GM19099 (cell line): ENCODE measurements around the gene SERPINB6.

Source experiments
- POLR2A ChIP-seq: IDR thresholded peaks from 3 replicates; pipeline ENCODE4 v1.6.1; 2011; ENCODE audit warnings: low read depth; ENCODE audit not compliant: insufficient read length; ENCODE audit errors: extremely low read depth

The SERPINB6 gene

DNA sequence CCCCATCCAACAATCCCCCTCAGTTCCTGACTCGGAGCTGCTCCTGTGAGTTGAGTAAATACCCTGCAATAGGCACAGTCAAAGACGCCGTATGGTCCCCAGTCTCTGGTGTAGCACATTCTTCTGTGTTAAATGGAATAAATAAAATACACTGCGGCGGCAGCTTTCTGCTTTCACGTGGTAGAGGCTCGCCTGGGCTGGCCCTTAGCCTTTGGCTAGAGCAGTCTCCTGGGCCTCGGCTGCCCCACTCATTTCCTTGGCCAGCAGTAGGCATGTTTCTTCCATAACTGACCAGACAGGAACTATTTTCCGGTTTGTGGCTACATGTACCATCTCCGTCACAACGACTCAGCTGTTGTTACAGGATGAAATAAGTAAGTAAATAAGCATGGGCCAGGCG lies 20.7 kb downstream of the SERPINB6 start:
- TF ChIP-seq POLR2A: no peak

DNA sequence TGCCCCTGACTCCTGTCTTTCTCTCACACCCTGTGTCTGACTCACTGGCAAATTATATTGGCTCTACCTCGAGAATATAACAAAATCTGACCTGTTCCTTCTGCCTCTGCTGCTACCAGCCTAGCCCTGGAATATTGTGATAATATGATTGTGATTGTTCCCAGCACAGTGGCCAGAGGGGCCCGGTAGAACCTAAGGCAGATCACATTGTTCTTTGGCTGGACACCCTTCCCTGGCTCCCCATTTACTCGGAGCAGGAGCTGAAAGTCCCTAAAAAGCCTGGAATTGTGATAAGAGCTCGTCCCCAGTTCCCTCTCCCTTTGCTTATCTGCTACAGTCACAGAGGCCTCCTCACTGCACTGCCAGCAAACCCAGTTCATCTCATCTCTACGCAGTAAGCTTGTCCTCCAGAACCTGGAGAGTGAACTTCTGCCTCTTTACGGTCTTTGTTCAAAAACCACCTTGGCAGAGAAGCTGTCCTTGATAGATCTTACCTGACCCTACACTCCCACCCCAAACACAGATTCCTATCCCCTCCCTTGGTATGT lies 21.8 kb downstream of the SERPINB6 start:
- TF ChIP-seq POLR2A: no peak

DNA sequence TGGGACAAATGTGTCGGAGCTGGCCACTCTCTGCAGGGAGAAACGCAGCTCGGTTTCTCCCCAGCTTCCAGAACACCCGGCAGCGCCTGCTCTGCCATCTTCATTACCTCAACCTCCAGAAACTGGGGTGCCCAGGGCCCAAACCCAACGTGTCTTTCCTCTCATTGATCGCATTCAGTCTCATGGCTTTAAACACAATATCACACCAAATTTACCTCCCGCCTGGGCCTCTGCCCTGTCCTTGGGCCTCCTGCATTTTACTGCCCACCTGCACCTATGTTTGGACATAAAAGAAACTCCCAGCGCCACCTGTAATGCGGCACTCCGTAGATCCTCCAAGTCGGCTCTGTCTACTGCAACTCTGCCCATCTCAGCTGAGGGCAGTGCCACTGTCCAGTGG lies 22.2 kb downstream of the SERPINB6 start:
- TF ChIP-seq POLR2A: no peak

DNA sequence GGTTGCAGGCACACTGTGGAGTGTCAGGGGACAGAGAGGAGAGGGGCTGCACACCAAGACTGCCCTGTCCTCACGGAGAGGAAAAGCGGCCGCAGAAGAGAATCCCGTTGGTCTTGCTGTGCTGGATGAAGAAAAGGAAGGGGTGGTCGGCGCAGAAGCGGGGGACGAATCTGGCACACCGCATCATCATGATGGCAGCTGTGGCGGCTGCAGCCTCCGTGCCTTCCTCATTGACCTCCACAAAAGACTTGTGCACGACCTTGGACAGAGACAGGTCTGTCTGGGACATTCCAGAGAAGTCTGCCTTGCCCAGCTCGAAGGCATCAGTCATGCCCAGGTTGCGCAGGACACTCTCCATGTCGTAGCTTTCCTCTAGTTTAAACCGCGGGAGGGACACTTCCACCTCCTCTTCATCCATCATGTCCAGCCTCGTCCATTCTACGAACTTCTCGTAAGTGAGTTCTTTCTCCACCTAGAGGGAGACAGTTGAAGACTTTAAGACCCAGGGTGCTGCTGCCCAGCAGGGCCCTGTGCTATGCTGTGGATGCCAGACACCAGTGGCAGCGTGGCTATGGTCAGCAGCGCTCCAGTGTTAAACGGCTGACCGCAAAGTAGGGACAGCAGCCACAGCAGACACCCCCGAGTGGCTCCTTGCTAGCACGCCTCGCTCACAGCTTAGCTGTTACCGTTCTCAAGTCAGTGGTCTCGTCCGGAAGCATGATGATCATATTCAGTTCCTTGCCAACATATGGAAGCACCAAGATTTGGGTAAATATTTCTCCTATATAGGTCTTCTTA lies 22.9 kb downstream of the SERPINB6 start:
- no peak for TF ChIP-seq POLR2A

DNA sequence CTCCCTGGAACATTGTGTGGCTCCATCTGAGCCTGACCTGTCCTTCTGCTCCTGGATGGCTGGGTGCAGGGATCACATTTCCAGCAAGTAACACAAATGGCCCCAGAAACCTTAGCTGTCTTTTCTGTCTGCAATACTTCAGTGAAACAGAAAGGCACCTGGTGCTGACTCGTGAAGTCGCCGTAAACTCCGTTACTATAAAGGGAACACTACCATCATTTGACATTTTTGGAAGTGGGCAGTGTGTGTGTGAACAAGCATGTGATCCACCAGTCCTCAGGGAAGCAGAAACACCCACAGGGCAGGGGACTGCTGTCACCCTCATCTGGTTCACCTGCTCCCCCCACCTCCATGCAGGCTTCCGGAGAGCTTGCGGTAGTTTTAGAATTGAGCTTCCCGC lies 23.9 kb downstream of the SERPINB6 start:
- no peak for TF ChIP-seq POLR2A

DNA sequence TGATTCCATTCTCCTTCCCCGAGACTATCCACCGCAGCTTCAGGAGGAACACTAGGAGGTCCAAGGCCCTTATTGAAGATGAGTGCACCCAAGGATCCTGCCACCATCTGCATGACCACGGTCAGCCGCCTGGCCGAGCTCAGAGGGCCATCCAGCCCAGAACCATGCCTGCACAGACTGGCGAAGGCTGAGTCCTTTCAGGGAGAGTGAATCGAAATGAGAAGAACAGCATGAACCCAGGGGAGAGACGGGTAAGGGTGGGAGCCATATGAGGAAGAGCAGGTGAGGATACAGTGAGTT lies 26.3 kb downstream of the SERPINB6 start:
- TF ChIP-seq POLR2A: no peak

DNA sequence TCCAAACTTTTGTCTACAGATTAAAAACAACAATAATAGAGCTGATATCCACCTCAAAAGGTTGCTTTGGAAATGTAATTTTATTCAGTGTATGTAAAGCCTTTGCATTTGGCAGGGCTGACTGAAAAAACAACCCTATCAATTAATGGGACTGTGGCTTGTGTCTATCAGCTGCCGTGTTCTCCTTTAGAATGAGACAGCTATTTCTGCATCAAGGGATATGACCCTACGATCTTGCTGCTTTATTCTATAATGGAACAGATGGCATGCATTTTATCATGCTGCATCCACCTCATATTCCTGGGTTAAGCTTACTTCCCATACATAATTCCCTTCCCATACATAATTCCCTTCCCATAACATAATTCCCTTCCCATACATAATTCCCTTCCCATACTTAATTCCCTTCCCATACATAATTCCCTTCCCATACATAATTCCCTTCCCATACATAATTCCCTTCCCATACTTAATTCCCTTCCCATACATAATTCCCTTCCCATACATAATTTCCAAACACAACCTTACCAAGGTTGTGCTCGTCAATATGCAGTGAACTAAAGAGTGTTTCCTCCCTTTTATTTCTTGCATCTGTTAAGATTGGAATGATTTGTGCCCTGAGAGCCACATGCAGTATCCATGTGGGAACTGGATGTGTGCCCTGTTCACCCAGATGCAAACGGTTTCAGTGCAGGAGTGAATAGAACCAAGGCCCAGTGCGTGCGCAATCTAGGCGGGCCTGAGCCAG lies 26.8 kb downstream of the SERPINB6 start:
- no peak for TF ChIP-seq POLR2A

DNA sequence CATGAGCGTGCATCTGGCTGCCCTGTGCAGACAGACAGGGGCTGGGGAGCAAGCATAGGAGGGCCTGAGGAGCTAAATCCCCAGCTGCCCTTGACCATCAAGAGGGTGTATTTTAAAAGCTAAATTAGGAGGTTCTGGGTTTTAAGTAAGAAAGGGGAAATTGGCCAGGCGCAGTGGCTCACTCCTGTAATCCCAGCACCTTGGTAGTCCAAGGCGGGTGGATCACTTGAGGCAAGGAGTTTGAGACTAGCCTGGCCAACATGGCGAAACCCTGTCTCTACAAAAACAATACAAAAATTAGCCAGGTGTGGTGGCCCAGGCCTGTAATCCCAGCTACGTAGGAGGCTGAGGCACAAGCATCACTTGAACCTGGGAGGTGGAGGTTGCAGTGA lies 27.8 kb downstream of the SERPINB6 start:
- TF ChIP-seq POLR2A: no peak

DNA sequence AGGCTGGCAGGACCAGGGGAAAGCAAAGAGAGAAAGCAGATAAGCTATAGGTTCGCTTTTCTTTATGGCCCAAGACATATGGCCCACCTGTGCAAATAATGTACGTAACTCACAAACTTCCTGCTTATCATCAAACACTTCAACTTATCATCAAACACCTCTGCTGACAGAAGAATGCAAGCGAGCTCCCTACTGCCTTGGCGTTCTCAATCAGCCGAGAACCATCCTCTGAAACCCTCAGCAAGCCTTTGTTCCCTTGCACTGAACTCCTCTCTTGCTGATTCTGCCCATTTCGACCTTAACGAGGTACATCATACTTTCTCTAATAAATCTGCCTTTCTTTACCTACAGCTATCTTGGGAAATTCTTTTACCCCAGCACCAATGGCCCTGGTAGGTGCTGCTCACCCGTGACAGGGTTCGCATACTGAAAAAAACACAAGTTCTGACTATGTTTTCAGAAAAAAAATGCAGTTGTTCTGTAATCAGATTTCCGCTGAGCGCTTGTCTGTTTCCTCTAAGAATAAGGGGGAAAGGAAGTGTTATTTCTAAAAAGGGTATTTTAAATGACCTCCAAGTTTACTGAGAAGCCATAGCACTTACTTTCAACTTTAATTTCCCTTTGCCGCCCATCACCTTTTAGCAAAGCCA lies 28.3 kb downstream of the SERPINB6 start:
- no peak for TF ChIP-seq POLR2A

DNA sequence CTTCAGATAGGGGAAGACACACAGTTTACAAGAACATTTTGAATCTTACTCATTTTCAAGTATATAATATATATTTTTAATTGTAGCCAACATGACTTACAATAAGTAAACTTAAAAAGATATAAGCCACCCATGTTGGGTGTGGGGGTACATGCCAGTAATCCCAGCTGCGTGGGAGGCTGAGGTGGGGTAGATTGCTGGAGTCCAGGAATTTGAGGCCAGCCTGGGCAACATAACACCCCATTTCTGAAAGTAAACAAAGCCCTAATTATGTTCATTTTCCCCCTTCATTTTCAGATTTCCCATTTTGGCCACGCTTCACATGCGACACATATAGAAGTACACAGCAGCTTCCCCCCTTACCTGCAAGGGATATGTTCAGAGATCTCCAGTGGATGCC lies 30.5 kb downstream of the SERPINB6 start:
- TF ChIP-seq POLR2A: no peak

DNA sequence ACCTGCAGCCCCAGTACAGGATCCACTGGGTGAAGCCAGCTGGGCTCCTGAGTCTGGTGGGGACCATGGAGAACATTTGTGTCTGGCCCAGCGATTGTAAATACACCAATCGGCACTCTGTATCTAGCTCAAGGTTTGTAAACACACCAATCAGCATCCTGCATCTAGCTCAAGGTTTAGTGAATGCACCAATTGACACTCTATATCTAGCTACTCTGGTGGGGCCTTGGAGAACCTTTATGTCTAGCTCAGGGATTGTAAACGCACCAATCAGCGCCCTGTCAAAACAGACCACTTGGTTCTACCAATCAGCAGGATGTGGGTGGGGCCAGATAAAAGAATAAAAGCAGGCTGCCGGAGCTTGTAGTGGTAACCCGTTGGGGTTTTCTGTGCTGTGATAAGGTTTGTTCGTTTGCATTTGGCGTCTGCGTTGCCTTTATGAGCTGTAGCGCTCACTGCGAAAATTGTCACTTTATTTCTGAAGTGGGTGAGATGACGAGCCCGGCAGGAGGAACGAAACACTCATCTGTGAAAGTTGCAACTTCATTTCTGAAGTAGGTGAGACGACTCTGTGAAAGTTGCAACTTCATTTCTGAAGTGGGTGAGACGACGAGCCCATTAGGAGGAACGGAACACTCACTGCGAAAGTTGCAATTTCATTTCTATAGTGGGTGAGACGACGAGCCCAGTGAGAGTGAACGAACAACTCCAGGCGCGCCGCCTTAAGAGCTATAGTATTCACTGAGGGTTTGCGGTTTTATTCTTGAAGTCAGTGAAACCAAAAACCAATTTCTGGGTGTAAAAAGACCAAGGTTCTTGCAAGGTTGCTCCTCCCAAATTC lies 31.1 kb downstream of the SERPINB6 start:
- TF ChIP-seq POLR2A: peak; percentile 70

DNA sequence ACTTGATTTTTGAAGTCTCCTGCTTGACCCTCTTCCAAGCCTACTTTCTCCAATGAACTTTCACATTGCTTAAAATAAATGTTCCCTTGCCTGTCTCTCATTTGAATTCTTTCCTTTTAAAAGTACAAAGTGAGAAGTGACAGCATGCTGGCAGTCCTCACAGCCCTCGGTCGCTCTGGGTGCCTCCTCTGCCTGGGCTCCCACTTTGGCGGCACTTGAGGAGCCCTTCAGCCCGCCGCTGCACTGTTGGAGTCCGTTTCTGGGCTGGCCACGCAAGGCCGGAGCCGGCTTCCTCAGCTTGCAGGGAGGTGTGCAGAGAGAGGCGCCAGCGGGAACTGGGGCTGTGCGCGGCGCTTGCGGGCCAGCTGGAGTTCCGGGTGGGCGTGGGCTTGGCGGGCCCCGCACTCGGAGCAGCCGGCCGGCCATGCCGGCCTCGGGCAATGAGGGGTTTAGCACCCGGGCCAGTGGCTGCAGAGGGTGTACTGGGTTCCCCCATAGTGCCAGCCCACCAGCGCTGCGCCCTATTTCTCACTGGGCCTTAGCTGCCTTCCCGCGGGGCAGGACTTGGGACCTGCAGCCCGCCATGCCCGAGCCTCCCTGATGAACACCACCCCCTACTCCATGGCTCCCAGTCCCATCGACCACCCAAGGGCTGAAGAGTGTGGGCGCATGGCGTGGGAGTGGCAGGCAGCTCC lies 31.9 kb downstream of the SERPINB6 start:
- no peak for TF ChIP-seq POLR2A

DNA sequence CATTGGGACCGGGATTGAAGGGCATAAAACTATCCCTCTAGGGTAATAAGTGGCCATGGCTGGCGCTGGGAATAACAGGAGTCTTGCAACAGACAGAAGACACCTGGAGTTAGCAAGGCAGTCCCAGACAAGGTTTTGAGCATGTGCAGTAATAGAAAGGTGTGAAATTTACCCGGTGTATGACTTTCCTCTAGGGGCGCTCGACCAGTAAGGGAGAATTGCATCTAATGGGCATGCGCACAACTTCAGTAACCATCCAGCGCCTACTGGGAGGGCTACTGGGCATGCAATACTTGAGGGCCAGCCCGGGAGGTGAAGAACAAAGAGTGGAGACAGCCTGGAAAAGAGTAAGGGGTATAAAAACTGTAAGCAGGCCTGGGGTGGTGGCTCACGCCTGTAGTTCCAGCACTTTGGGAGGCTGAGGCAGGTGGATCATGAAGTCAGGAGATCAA lies 32.7 kb downstream of the SERPINB6 start:
- TF ChIP-seq POLR2A: no peak

DNA sequence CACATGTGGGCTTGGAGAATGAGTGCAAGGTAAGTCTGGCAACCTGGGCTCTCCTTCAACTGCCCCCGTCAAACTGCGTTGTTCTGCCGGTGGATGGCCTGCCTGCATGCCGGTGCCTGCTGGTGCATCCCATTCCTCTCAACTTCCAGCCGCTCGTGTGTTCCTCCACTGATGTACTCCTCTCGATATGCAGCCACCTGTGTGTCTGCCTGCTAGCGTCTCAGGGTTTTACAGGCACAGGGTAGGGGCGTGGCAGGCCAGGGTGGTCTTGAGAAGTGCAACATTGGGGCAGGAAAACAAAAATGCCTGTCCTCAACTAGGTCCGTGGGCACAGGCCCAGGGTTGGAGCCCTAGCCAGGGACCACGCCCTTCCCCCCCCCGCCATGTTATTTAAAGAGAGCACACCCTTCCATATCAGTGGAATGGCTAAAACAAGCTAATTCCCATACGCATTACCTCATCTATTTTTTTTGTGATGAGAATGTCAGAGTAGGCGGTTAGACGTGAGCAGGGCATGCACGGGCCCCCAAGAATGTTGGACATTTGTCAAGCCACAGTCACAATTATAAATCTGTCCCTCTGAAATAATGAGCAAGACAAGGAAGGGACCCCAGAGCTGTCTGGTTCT lies 33.2 kb downstream of the SERPINB6 start:
- no peak for TF ChIP-seq POLR2A

DNA sequence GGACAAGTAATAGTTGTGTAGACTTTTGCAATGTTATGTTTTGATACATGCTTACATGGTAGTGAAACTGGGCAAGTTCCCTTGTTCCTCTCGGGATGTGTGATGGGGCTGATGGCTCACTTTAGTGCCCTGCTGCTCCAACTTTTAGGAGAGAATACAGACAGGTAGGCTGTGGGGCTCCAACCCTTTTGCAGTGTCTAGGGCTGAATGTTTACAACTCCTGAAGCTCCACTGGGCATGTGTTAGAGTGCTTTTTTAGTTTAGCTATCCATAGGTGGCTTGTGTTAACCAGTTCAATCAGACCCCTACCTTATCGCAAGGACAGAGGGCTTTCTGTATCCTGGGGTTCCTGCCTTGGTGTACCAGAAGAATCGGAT lies 33.8 kb downstream of the SERPINB6 start:
- no peak for TF ChIP-seq POLR2A
